Activated CD4-positive, alpha-beta T cell treated with anti-CD3 and anti-CD28 coated beads, Interleukin-2, amount 50 U/mL, for 24 hours (primary cell): ENCODE measurements around the gene FARP2.
"Not testable (repeated sequence)": the region's sequence is repeated elsewhere in the genome, so short reads cannot be mapped to it uniquely, and the experiment has no call there.

Source experiments
- DNase-seq, 2 donors: peaks; one replicate each; pipeline ENCODE4 v3.0.0-alpha.2; 2020; ENCODE audit warnings: low read depth in 1 of 2, low spot score in 1 of 2

FARP2 gene

DNA sequence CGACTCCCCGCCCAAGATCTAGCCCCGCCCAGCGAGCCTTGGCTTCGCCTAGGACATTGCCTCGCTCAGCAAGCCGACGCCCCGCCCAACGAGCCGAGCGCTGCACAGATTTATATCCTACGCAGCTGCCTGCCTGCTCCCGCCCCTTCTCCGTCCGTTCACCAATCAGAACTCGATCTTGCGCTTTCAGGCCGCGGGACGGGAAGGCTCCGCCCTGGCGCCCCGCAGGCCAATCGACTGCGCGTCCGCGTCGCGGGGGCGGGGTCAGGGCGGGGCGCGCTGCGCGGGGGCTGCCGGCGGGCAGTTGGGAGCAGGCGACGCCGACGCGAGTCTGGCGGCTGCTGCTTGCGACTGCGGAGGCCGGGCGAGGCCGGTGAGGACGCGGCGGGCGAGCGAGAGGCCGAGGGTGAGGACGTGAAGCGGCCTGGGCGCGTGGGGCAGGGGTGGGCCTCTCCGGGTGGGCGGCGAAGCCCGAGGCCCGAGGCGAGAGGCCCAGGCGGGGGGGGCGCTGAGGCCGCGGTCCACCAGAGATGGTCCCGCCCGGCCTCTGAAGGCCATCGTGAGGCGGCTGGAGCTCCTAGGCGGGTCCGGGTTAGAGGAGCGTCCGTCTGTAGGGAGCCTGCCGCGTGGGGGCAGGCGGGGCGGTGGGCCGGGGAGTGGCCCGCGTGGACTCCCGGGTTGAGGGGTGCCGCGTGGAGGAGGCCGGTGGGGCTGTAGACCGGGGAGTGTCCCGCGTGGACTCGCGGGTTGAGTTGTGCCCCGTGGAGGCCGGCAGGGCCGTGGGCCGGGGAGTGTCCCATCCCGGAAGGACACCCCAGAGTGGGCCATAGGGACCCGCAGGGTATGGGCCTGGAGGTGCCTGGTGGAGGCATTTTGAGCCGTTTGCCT lies at the start of gene FARP2:
FARP2 (plus strand) TSS at position 303 of the 888 bp plus-strand sequence. CDS start 16,823 bp downstream, outside the sequence.
- DNase-seq = peak; percentile 92 to 96

- DNase-seq = no peak
Observed at GRCh38 chr2:241307055-241307454, 49.0 kb upstream of the FARP2 start.

GRCh38 chr2:241308267-241308666 lies 47.8 kb upstream of the FARP2 start:
- no peak for DNase-seq

DNA sequence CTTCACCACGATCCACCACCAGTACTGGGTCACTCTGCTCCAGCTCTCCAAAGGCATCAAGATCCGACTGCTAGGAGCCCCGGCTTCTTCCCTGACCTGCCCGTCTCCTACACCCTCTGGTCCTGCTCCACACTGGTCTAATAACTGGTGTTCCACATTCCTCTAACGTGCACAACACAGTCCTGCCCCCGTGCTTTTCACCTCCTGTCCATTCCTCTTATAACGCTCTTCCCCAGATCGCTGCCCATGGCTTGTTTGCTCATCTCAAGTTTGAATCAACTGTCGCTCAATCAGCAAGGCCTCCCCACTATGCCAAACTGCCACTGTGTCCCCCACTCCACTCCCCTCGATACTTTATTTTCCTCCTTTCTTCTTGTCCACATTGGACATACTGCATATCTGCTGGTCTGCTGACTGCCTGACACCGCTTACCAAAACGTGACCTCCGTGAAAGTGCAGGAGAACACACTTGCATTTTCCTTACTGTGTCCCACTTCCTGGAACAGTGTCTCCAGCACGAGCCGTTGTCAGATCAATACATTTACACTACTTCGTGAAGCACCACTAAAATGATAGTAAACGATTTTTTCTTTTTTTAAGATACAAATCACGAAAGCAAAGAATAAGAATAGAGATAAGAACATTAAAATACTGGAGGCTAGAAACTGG lies 47.1 kb upstream of the FARP2 start:
- no peak for DNase-seq

- DNase-seq = peak; percentile 32 to 66
Observed at GRCh38 chr2:241309684-241310117, 46.4 kb upstream of the FARP2 start.

GRCh38 chr2:241310917-241311566 lies 45.0 kb upstream of the FARP2 start:
- no peak for DNase-seq

- no peak for DNase-seq
Observed at GRCh38 chr2:241312082-241312481, 44.0 kb upstream of the FARP2 start.

DNA sequence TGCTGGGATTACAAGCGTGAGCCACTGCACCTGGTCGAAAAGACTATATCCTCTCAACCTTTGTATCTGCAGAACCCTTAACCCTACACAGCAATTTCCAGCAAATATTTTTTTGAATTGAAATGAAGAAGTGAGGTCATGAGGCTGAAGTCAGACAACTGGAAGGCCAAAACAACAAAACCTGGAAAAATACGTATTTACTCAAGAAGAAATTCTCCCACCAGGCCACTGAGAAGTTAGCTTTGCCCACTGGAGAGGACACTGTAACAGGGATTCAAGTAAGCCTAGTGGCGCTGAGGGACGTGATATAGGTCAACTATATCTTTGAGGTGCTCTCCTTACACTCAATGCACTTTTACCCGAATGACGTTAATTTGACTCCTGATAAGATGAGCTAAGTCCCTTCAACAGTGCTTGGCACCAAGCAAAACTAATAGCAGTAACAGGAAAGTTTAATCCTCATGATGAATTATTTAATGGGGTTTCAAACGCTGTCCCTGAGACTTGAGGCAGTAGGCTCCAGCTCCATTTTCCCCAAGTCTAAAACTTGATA lies 42.5 kb upstream of the FARP2 start:
- no peak for DNase-seq

DNA sequence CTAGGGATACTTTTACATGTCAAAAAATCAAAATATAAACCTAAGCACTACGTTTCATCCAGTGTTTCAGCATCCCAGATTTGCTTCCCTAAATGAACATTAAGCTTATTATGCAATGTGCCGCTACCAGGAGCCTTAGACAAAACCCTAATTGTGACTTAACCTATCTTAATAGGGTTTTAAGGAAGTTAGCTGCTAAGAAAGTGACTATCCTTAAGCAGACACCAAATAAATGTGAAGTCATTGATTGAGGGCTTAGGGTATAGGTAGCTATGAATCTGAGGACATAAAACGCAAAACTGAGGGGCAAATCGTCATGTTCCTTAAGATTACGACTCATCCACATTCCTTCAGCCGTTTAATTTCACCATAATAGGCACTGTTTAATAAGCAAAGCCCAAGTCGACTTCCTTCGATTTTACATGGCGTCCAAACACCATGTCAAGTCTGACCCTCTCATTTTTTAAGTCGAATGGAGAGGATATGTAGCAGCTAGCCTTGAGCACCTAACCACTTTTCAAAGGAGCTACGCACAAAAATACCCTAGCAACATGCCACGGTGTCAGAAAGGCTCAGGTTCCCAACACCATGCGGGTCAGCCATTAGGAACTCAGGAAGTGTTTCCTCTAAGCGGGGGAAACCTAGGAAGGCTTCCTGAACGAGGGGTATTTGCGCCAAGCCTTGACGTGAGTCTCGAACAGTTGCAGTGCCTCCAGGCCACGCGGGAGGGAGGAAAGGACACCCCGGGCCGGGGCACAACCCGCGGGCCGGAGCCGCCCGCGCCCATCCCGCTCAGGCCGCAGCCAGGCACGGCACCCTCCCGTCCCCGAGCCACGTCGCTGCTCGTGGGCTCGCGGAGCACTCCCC lies 41.6 kb upstream of the FARP2 start:
- no peak for DNase-seq

DNA sequence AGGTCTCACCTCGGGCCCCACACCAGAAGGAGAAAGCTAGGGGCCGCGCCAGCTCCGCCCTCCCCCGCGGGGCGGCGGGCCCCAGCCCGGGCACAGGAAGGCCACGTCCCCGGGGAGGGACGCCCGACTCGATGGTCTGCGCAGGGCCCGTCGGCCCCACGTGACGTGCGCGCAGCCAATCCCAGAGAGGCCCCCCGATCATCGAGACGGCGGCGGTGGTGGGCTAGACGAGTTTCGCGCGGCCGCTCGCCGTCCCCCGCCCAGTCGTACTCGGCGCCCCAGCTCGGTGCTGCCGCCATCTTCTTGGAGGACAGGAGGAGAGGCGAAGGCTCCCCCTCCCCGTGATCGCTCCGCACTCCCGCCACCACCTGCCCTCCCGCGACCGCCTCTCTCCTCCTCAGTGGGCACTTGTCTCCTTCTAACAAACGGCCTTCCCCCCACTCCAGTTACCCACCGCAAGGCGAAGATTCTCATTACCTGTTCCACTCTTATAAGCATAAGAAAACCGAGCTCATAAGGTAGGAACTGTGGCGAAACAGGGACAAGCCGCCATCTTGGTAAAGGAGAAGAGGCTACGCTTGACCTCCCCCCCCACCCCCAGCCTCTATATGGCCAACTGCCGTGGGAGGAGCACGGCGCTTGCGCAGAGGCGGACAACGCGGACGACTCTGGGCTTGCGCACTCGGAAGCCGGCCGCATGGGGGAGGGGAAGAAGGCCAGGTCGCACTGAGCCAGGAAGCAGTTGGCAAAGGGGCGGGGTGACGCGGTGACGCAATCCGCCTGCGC lies 40.8 kb upstream of the FARP2 start, which contains the start of gene HDLBP:
HDLBP (minus strand) TSS at position 580 of the 786 bp plus-strand sequence. CDS start 48,803 bp downstream, outside the sequence.
- peak; percentile 100 for DNase-seq

GRCh38 chr2:241315879-241316631 lies 40.0 kb upstream of the FARP2 start, which contains the start of gene SEPTIN2:
TSS of gene SEPTIN2 (plus strand) at chr2:241315925. CDS start at chr2:241324233, 8,308 bp downstream.
- peak in 1 of 2 donors; percentile 53 for DNase-seq

- no peak for DNase-seq
Observed at GRCh38 chr2:241316825-241317224, 39.3 kb upstream of the FARP2 start.

DNA sequence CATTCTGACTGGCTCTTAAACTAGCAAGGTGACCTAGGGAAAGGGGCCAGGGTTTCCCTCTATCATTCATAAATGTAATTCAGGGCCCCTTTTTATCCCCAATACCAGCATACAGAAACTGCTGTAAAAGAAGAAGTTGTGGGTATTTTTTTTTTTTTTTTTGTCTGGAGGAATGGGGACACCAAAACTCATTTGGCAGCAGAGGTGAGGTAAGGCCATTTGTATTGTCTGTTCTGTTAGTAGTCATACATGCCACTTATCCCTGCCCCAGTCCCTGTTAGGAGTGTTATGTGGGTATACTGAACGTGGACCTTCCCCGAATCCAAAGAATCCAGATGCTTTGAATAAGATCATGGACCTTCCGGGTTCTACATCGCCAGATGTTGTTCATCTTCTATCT lies 38.7 kb upstream of the FARP2 start:
- no peak for DNase-seq

GRCh38 chr2:241318830-241319229 lies 37.3 kb upstream of the FARP2 start:
- not testable (repeated sequence) for DNase-seq

DNA sequence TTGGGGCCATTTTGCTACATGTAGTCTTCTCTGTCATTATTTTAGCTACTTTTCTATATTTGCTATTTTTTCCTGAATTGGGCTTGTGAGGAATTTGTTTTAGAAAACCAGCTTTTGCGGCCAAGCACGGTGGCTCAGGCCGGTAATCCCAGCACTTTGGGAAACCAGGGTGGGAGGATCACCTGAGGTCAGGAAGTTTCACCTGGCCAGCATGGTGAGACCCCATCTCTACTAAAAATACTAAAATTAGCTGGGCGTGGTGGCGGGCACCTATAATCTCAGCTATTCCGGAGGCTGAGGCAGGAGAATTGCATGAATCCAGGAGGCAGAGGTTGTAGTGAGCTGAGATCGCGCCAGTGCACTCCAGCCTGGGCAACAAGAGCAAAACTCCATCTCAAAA lies 35.7 kb upstream of the FARP2 start:
- DNase-seq = no peak

- no peak for DNase-seq
Observed at GRCh38 chr2:241321033-241321432, 35.1 kb upstream of the FARP2 start.

DNA sequence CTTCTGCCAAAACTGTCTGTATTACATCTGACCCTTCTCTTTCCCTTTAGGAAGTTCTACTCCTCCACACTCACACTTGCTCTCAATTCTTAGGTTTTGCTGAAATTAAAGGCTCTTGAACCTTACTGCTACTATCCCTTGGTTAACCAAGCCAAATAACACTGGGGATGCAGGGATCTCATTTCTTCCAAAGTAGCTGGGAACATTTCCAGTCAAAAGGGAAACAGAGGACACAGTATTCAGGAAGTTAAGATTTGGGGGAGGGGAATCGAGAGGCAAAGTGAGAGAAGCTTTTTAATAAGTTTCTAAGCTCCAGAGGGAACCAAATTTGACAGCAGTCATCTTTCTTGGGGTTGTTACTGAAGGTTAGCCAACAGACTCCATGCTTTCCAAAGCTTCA lies 34.2 kb upstream of the FARP2 start:
- DNase-seq = no peak

- DNase-seq = no peak
Observed at GRCh38 chr2:241323778-241324177, 32.3 kb upstream of the FARP2 start.

GRCh38 chr2:241324775-241325174 lies 31.3 kb upstream of the FARP2 start:
- DNase-seq = no peak
